ENCODE measurements around the gene DLEU7. TPM values are rescaled to one million over a fixed set of nuclear protein-coding genes. Genes with fewer than 3 reads are reported as not detected.

Gene DLEU7
- total RNA-seq, 1 experiment from 2014 or later = 1.5 TPM

DNA sequence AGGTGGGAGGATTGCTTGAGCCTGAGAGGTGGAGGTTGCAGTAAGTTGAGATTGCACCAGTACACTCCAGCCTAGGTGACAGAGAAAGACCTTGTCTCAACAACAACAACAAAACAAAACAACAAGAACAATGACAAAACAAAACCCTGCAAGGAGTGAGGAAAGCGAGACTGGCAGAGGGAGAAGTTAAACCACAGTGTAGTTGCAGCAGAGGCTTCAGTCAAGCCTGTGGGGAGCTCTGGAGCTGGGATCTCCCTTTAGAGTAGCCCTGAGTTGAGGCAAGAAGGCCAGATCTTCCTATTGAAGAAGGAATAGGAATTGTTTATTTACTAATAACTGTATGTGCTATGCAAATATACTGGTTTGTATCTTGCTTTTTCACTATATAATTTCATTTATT, 40.8 kb upstream of the DLEU7 start:
- Histone ChIP-seq H3K9ac (ENCODE audit: extremely low read depth, insufficient read length, low read length) (no peak overlapping the region), H3K18ac (ENCODE audit: insufficient read length, low read depth, low read length) (no peak overlapping the region), H3K4me1 (ENCODE audit: insufficient read depth, low read length) (no peaks in the 10 kb centered on the region), H3K4ac (ENCODE audit: low read depth, low read length) (no peak overlapping the region), H4K5ac (ENCODE audit: insufficient read length, low read depth, low read length) (no peak overlapping the region), H3K56ac (ENCODE audit: insufficient read length, low read depth, low read length) (no peak overlapping the region), H3K27ac (ENCODE audit: insufficient read length, low read depth, low read length) (no peak overlapping the region), H2AK5ac (ENCODE audit: insufficient read length, low read length) (no peak overlapping the region), H3K27me3 (ENCODE audit: insufficient read depth, low read length) (no peaks in the 10 kb centered on the region), H4K8ac (replicated peaks; ENCODE audit: insufficient read length, low read depth, low read length) (no peak overlapping the region), H3K14ac (ENCODE audit: insufficient read depth, low read length) (no peak overlapping the region), H4K91ac (ENCODE audit: insufficient read length, low read depth, low read length) (no peak overlapping the region), H2BK15ac (ENCODE audit: low read depth, low read length) (no peak overlapping the region), H4K20me1 (ENCODE audit: control insufficient read depth, insufficient read depth, insufficient read length) (no peaks in the 10 kb centered on the region), H3K9me3 (ENCODE audit: control insufficient read depth, low read depth, low read length) (no peaks in the 10 kb centered on the region), H3K79me2 (ENCODE audit: insufficient read depth, low read length) (no peaks in the 10 kb centered on the region), H2BK120ac (ENCODE audit: low read depth, low read length, poor library complexity, severe bottlenecking) (no peak overlapping the region), H3K23ac (ENCODE audit: insufficient read length, low read depth, low read length) (no peak overlapping the region), H2BK12ac (ENCODE audit: insufficient read length, low read depth, low read length) (no peak overlapping the region), H3K79me1 (ENCODE audit: insufficient read depth, low read depth, low read length, poor library complexity, severe bottlenecking) (no peaks in the 10 kb centered on the region), H2BK20ac (ENCODE audit: low read depth, low read length, poor library complexity, severe bottlenecking) (no peak overlapping the region), H3K4me2 (ENCODE audit: insufficient read depth, insufficient read length, low read length) (no peak overlapping the region), H2BK5ac (ENCODE audit: insufficient read length, low read length) (no peak overlapping the region), H3T11ph (ENCODE audit: low read length) (no peak overlapping the region), H2AFZ (ENCODE audit: low read length) (no peak overlapping the region), H3K23me2 (ENCODE audit: insufficient read length, low read depth, low read length, poor library complexity, severe bottlenecking) (no peaks in the 10 kb centered on the region)
- TF ChIP-seq, protein P1, sequence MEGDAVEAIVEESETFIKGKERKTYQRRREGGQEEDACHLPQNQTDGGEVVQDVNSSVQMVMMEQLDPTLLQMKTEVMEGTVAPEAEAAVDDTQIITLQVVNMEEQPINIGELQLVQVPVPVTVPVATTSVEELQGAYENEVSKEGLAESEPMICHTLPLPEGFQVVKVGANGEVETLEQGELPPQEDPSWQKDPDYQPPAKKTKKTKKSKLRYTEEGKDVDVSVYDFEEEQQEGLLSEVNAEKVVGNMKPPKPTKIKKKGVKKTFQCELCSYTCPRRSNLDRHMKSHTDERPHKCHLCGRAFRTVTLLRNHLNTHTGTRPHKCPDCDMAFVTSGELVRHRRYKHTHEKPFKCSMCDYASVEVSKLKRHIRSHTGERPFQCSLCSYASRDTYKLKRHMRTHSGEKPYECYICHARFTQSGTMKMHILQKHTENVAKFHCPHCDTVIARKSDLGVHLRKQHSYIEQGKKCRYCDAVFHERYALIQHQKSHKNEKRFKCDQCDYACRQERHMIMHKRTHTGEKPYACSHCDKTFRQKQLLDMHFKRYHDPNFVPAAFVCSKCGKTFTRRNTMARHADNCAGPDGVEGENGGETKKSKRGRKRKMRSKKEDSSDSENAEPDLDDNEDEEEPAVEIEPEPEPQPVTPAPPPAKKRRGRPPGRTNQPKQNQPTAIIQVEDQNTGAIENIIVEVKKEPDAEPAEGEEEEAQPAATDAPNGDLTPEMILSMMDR (conservative IDR thresholded peaks at IDR 0.05) = no peak
- Mint-ChIP-seq H3K36me3 (ENCODE audit: insufficient read depth in 1 of 3, low read depth in 3 of 3) (peaks cover 0 to 3% (median 0%) of the 10 kb centered on the region in 3 experiments; a peak in 2 of 7 replicates), H3K4me3 (no peak overlapping the region), H3K27ac (no peak overlapping the region), H3K27me3 (ENCODE audit: low read depth) (no peaks in the 10 kb centered on the region; the same call in 1 of the 2 replicates), H3K4me1 (0 out of 4 replicates have a peak, but pooled peaks cover 0 to 2% of the 10 kb centered on the region in 2 experiments), H3K9me3 (no peaks in the 10 kb centered on the region)
- no peak for DNase-seq
- no CpG with 5 or more reads among the region's 1 CpG for whole genome bisulfite sequencing (ENCODE audit: extremely low coverage, insufficient read length, low lambda C conversion rate)

Measured in H9 (cell line).